ENCODE results near the gene AXIN2.

GRCh38 chr17:65523411-65523810 lies 38.0 kb downstream of the AXIN2 start:
- no peak for TF ChIP-seq POLR2A (IDR thresholded peaks at IDR 0.05)
- no peak for TF ChIP-seq CTCF (IDR thresholded peaks at IDR 0.05)

Measured in tibial nerve (tissue), 3 donors.